Sigmoid colon (tissue), 4 donors: ENCODE results near the gene IL33.

Source experiments
- POLR2AphosphoS5 ChIP-seq, 4 donors: sonication (generic); formaldehyde crosslinking; IDR thresholded peaks; one replicate each; pipeline ENCODE4 v1.6.1; 2017; ENCODE audit warnings: antibody characterized with exemption in 4 of 4
- TF ChIP-seq, protein P1 (sequence below), 4 experiments: fragments of 450-650 bp in 3 of 4; fragments of 200-600 bp in 1 of 4; IDR thresholded peaks; one replicate each; pipeline ENCODE4 v1.5.1; 2016 to 2019; ENCODE audit warnings: antibody characterized with exemption in 4 of 4, mild to moderate bottlenecking in 3 of 4, moderate library complexity in 2 of 4

DNA sequence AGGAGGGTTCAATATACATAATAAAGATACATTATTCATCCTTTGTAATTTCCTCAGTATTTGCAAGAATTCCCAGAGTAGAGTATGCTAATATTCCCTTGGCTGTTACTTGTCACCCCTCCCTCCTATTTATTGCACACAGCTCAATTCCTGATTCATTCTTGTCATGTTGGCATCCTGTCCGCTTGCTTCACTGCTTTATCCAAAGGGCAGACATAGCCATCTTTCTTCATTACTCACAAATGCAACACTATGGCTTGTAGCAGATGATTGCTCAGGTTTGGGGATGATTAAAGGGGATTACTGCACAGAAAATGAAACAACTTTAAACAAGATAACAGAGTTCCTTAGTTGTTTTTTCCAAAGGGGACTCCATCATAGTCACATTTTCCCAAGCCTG, 1.2 kb upstream of the IL33 start:
- TF ChIP-seq, protein P1, sequence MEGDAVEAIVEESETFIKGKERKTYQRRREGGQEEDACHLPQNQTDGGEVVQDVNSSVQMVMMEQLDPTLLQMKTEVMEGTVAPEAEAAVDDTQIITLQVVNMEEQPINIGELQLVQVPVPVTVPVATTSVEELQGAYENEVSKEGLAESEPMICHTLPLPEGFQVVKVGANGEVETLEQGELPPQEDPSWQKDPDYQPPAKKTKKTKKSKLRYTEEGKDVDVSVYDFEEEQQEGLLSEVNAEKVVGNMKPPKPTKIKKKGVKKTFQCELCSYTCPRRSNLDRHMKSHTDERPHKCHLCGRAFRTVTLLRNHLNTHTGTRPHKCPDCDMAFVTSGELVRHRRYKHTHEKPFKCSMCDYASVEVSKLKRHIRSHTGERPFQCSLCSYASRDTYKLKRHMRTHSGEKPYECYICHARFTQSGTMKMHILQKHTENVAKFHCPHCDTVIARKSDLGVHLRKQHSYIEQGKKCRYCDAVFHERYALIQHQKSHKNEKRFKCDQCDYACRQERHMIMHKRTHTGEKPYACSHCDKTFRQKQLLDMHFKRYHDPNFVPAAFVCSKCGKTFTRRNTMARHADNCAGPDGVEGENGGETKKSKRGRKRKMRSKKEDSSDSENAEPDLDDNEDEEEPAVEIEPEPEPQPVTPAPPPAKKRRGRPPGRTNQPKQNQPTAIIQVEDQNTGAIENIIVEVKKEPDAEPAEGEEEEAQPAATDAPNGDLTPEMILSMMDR (IDR thresholded peaks at IDR 0.05): no peak
- TF ChIP-seq POLR2AphosphoS5 (IDR thresholded peaks at IDR 0.05): no peak
